IMR-90 (cell line): ENCODE data around the gene NXPH4. TPM values are rescaled to one million over a fixed set of nuclear protein-coding genes. Genes with fewer than 3 reads are reported as not detected.

Source experiments
- ATAC-seq: fragments of 200-7000 bp; cut with Tn5 transposase; 2 replicates; pipeline ENCODE4 v1.9.1; 2020; ENCODE audit warnings: low read depth, mild to moderate bottlenecking, moderate library complexity
- BruUV-seq: library from RNA; stranded (reverse); fragments of 400-500 nt; replicated peaks from 2 replicates; lab custom pipeline; 2021; lab: Mats Ljungman, UMichigan
- CTCF ChIA-PET: fragments of 300-600 bp; formaldehyde crosslinking; extraction: SDS; loops from one replicate; lab custom pipeline; 2021; ENCODE audit warnings: antibody characterized with exemption; lab: Yijun Ruan, JAX
- POLR2A ChIA-PET: fragments of 300-600 bp; sonication (Branson Sonifier 250); formaldehyde crosslinking; loops from one replicate; lab custom pipeline; 2022; ENCODE audit warnings: antibody characterized with exemption; ENCODE audit not compliant: unreplicated experiment; lab: Charles Lee
- DNase-seq: peaks from one replicate; pipeline ENCODE4 v3.0.0; 2013
- H2AFZ ChIP-seq: replicated peaks from 2 replicates; pipeline ENCODE3; 2013; ENCODE audit warnings: low read length, mild to moderate bottlenecking; ENCODE audit not compliant: poor library complexity
- H2AK5ac ChIP-seq: 2 replicates; pipeline ENCODE4 v1.6.1; 2013; ENCODE audit warnings: low read depth, low read length, inconsistent platforms
- H2AK9ac ChIP-seq: replicated peaks from 2 replicates; pipeline ENCODE3; 2013; ENCODE audit warnings: mild to moderate bottlenecking, low read depth, low read length, moderate library complexity; ENCODE audit not compliant: poor library complexity
- H2BK120ac ChIP-seq: 2 replicates; pipeline ENCODE4 v1.6.1; 2013; ENCODE audit warnings: low read depth, low read length, inconsistent platforms
- H2BK15ac ChIP-seq: 3 replicates; pipeline ENCODE4 v1.6.1; 2013; ENCODE audit warnings: low read depth, low read length, inconsistent platforms
- H2BK20ac ChIP-seq: 2 replicates; pipeline ENCODE4 v1.6.1; 2013; ENCODE audit warnings: low read depth, mild to moderate bottlenecking, inconsistent platforms, low read length, moderate library complexity
- H2BK5ac ChIP-seq: 2 replicates; pipeline ENCODE4 v1.6.1; 2013; ENCODE audit warnings: mild to moderate bottlenecking, low read depth, low read length, inconsistent platforms; ENCODE audit not compliant: poor library complexity, severe bottlenecking
- H3K14ac ChIP-seq: replicated peaks from 2 replicates; pipeline ENCODE4 v1.6.1; 2013; ENCODE audit warnings: low read depth, low read length, inconsistent platforms
- H3K18ac ChIP-seq: 2 replicates; pipeline ENCODE4 v1.6.1; 2013; ENCODE audit warnings: low read depth, low read length, control low read depth
- H3K23ac ChIP-seq: 2 replicates; pipeline ENCODE4 v1.6.1; 2013; ENCODE audit warnings: low read depth, low read length, inconsistent platforms
- H3K27ac ChIP-seq: 2 replicates; pipeline ENCODE4 v1.5.1; 2013; ENCODE audit warnings: mild to moderate bottlenecking, control low read depth, low read length; ENCODE audit not compliant: insufficient read depth
- H3K27me3 ChIP-seq: 2 replicates; pipeline ENCODE4 v1.6.1; 2013; ENCODE audit warnings: low read length; ENCODE audit not compliant: control insufficient read depth, insufficient read depth
- H3K36me3 ChIP-seq: 2 replicates; pipeline ENCODE4 v1.6.1; 2013; ENCODE audit warnings: low read length, mixed read lengths; ENCODE audit not compliant: control insufficient read depth, insufficient read depth
- H3K4ac ChIP-seq: 2 replicates; pipeline ENCODE4 v1.6.1; 2013; ENCODE audit warnings: low read depth, low read length, inconsistent platforms
- H3K4me1 ChIP-seq: 2 replicates; pipeline ENCODE4 v1.6.1; 2013; ENCODE audit warnings: low read length, mixed read lengths; ENCODE audit not compliant: control insufficient read depth, insufficient read depth
- H3K4me2 ChIP-seq: 2 replicates; pipeline ENCODE4 v1.6.1; 2013; ENCODE audit warnings: low read depth, mild to moderate bottlenecking, control low read depth, low read length, moderate library complexity
- H3K4me3 ChIP-seq: 2 replicates; pipeline ENCODE4 v1.5.1; 2013; ENCODE audit warnings: low read depth, mild to moderate bottlenecking, control low read depth, low read length, moderate library complexity; ENCODE audit not compliant: insufficient read depth
- H3K56ac ChIP-seq: 2 replicates; pipeline ENCODE4 v1.6.1; 2013; ENCODE audit warnings: low read length, inconsistent platforms; ENCODE audit not compliant: insufficient read depth; ENCODE audit errors: extremely low read depth
- H3K79me1 ChIP-seq, 2 experiments: 2 replicates each; pipeline ENCODE4 v1.6.1; 2013; ENCODE audit warnings: low read length in 2 of 2, inconsistent platforms in 1 of 2, low read depth in 1 of 2
- H3K9ac ChIP-seq: 2 replicates; pipeline ENCODE4 v1.6.1; 2013; ENCODE audit warnings: low read depth, low read length, control low read depth
- H3K9me1 ChIP-seq: 2 replicates; pipeline ENCODE4 v1.6.1; 2013; ENCODE audit warnings: low read length, inconsistent platforms; ENCODE audit not compliant: insufficient read depth
- H3K9me3 ChIP-seq: 2 replicates; pipeline ENCODE4 v1.6.1; 2013; ENCODE audit warnings: low read length; ENCODE audit not compliant: control insufficient read depth, insufficient read depth
- H4K20me1 ChIP-seq: 2 replicates; pipeline ENCODE4 v1.6.1; 2013; ENCODE audit warnings: low read length, inconsistent platforms; ENCODE audit not compliant: insufficient read depth
- H4K5ac ChIP-seq: 2 replicates; pipeline ENCODE4 v1.6.1; 2013; ENCODE audit warnings: mild to moderate bottlenecking, low read depth, low read length, control low read depth
- H4K8ac ChIP-seq, 2 experiments: 2 replicates each; pipeline ENCODE4 v1.6.1; 2013; ENCODE audit warnings: low read depth in 2 of 2, low read length in 2 of 2, control low read depth in 1 of 2, inconsistent platforms in 1 of 2
- H4K91ac ChIP-seq: 2 replicates; pipeline ENCODE4 v1.6.1; 2013; ENCODE audit warnings: low read depth, low read length, inconsistent platforms; ENCODE audit not compliant: insufficient read depth
- BHLHE40 ChIP-seq: fragments of 150-350 bp; IDR thresholded peaks from 2 replicates; pipeline ENCODE4 v1.6.1; 2016; ENCODE audit warnings: mild to moderate bottlenecking, low read depth, low read length
- CEBPB ChIP-seq: IDR thresholded peaks from 2 replicates; pipeline ENCODE4 v1.6.1; 2012; ENCODE audit warnings: low read depth, low read length, improper control_type of control experiment
- CHD1 ChIP-seq: IDR thresholded peaks from 2 replicates; pipeline ENCODE4 v1.6.1; 2012; ENCODE audit warnings: low read depth, low read length, improper control_type of control experiment
- CTCF ChIP-seq: conservative IDR thresholded peaks from 2 replicates; pipeline ENCODE4 v1.5.1; 2012; ENCODE audit warnings: mild to moderate bottlenecking, low read depth, low read length, improper control_type of control experiment
- ELK1 ChIP-seq: fragments of 150-350 bp; IDR thresholded peaks from 2 replicates; pipeline ENCODE4 v1.6.1; 2016; ENCODE audit warnings: low read depth, mild to moderate bottlenecking, low read length, moderate library complexity, borderline replicate concordance
- FOS ChIP-seq: fragments of 150-350 bp; IDR thresholded peaks from 2 replicates; pipeline ENCODE4 v1.6.1; 2016; ENCODE audit warnings: low read depth, low read length
- MAFK ChIP-seq: IDR thresholded peaks from 2 replicates; pipeline ENCODE4 v1.6.1; 2012; ENCODE audit warnings: low read depth, low read length, improper control_type of control experiment
- MAZ ChIP-seq: IDR thresholded peaks from 2 replicates; pipeline ENCODE4 v1.6.1; 2012; ENCODE audit warnings: low read depth, mild to moderate bottlenecking, low read length, improper control_type of control experiment, moderate library complexity, borderline replicate concordance
- MXI1 ChIP-seq: IDR thresholded peaks from 2 replicates; pipeline ENCODE4 v1.6.1; 2012; ENCODE audit warnings: low read depth, mild to moderate bottlenecking, low read length, moderate library complexity, borderline replicate concordance
- NFE2L2 ChIP-seq: fragments of 150-350 bp; IDR thresholded peaks from 2 replicates; pipeline ENCODE4 v1.6.1; 2016; ENCODE audit warnings: low read depth, mild to moderate bottlenecking, low read length
- POLR2A ChIP-seq: IDR thresholded peaks from 2 replicates; pipeline ENCODE4 v1.6.1; 2012; ENCODE audit warnings: mild to moderate bottlenecking, low read depth, low read length
- RAD21 ChIP-seq: IDR thresholded peaks from 2 replicates; pipeline ENCODE4 v1.6.1; 2012; ENCODE audit warnings: low read length, improper control_type of control experiment
- RCOR1 ChIP-seq: IDR thresholded peaks from 2 replicates; pipeline ENCODE4 v1.6.1; 2012; ENCODE audit warnings: mild to moderate bottlenecking, low read length, improper control_type of control experiment; ENCODE audit not compliant: insufficient replicate concordance
- RFX5 ChIP-seq: IDR thresholded peaks from 2 replicates; pipeline ENCODE4 v1.8.0; 2012; ENCODE audit warnings: low read depth, mild to moderate bottlenecking, low read length, moderate library complexity
- SMC3 ChIP-seq: fragments of 150-350 bp; IDR thresholded peaks from 2 replicates; pipeline ENCODE4 v1.6.1; 2016; ENCODE audit warnings: low read depth, mild to moderate bottlenecking, antibody characterized with exemption, low read length, moderate library complexity
- whole genome bisulfite sequencing, 2 experiments: methylation state at CpG; one replicate each; pipeline versions ENCODE4 v1.1.5 to v1.1.7; 2013; ENCODE audit warnings: missing lambda C conversion rate in 2 of 2; ENCODE audit not compliant: insufficient read length in 1 of 2; ENCODE audit errors: extremely low coverage in 2 of 2; 5-methylcytosine and 5-hydroxymethylcytosine counted together
- dilution Hi-C: fragments of 300-500 bp; cut with HindIII; formaldehyde crosslinking; loops from one replicate; pipeline ENCODE4 v1.14.3; 2018; ENCODE audit warnings: low sequenced_read_pairs; ENCODE audit not compliant: unreplicated experiment
- in situ Hi-C: fragments of 300-500 bp; cut with MboI; formaldehyde crosslinking; loops from 3 replicates; pipeline ENCODE4 v1.14.3; 2019; ENCODE audit warnings: low sequenced_read_pairs, inconsistent platforms, mixed read lengths
- intact Hi-C: fragments of 100-400 bp; cut with micrococcal nuclease; formaldehyde crosslinking; loops from 2 replicates; pipeline ENCODE4 v1.10.0; 2022
- polyA plus RNA-seq, 3 experiments: library from polyadenylated mRNA; depleted of rRNA; stranded (reverse); fragments of >200 nt; gene quantifications; 2 replicates each; pipeline ENCODE4 v1.2.3, GENCODE V29; 2012; ENCODE audit warnings: low replicate concordance in 1 of 3
- total RNA-seq: library from RNA; depleted of rRNA; stranded (reverse); fragments of >200 nt; gene quantifications from 2 replicates; pipeline ENCODE4 v1.2.3, GENCODE V29; 2012

The NXPH4 gene
- total and polyA plus RNA-seq, 2 of the 4 experiments (the other 2 are of a cell fraction) = 0.36 to 3.8 TPM

- Histone ChIP-seq H2BK120ac (no peak overlapping the region), H4K91ac (peak overlapping the region; percentile 94), H3K14ac (peak overlapping the region; percentile 94), H4K5ac (no peak overlapping the region; the same call in 1 of the 2 replicates), H3K4me1 (peaks cover 17% of the 10 kb centered on the region), H3K23ac (no peak overlapping the region), H2AK9ac (peak overlapping the region; percentile 96), H3K18ac (no peak overlapping the region; the same call in 1 of the 2 replicates), H4K20me1 (peaks cover 38% of the 10 kb centered on the region; the same call in 1 of the 2 replicates), H3K4me3 (peak overlapping the region; percentile 55), H3K9ac (peak overlapping the region; percentile 93), H2BK5ac (no peak overlapping the region), H2AFZ (peak overlapping the region; percentile 92), H2BK15ac (no peak overlapping the region; the same call in 2 of the 3 replicates), H3K4me2 (peak overlapping the region; percentile 92), H2BK20ac (no peak overlapping the region), H3K4ac (peak overlapping the region; percentile 98), H3K9me3 (no peaks in the 10 kb centered on the region), H3K79me1 (peaks cover 0 to 13% of the 10 kb centered on the region in 2 experiments; a peak in 3 of 4 replicates), H3K27me3 (peaks cover 6% of the 10 kb centered on the region; the same call in 1 of the 2 replicates), H4K8ac (peak overlapping the region; percentile 94 to 95; a peak in 2 of 4 replicates), H2AK5ac (peak overlapping the region; percentile 93; the same call in 1 of the 2 replicates), H3K27ac (peak overlapping the region; percentile 73), H3K9me1 (peaks cover 7% of the 10 kb centered on the region; the same call in 1 of the 2 replicates), H3K56ac (peak overlapping the region; percentile 69; the same call in 1 of the 2 replicates), H3K36me3 (peaks cover 12% of the 10 kb centered on the region)
- 17% methylated on average over 6 of the region's 47 CpGs; no CpG with 5 or more reads in 1 of the 2 experiments for WGBS, 2 experiments
- dilution Hi-C loops = no loop called here
- POLR2A ChIA-PET = interaction anchor here (0.5 to 1.9 kb wide), 2 partner anchors 9 to 38 kb away, joined by 7 to 8 read pairs; partner anchors contain the start of gene SHMT2
- intact Hi-C loops = loop anchor here (1.0 to 5.0 kb wide), 2 partner anchors 26 to 172 kb away; no protein-coding TSS in a partner anchor
- peak; percentile 82 for ATAC-seq
- BruUV-seq = no TSS peak
- in situ Hi-C loops = no loop called here
- CTCF ChIA-PET = interaction anchor here (0.6 to 5.8 kb wide), 5 partner anchors 9 to 152 kb away, joined by 3 to 47 read pairs (median 5); partner anchors contain the start of gene SHMT2
- peak; percentile 82 for DNase-seq
- peak; percentile 91 for TF ChIP-seq RAD21
- no peak for TF ChIP-seq CEBPB
- no peak for TF ChIP-seq BHLHE40
- peak; percentile 29; the same call in 1 of the 2 replicates for TF ChIP-seq MAFK
- no peak; the same call in 1 of the 2 replicates for TF ChIP-seq RFX5
- TF ChIP-seq SMC3 = peak; percentile 93
- TF ChIP-seq RCOR1 = no peak
- 0 out of 2 replicates have a peak, but pooled peaks have one; percentile 47 for TF ChIP-seq MXI1
- TF ChIP-seq POLR2A = no peak
- TF ChIP-seq NFE2L2 = no peak
- peak; percentile 62; the same call in 1 of the 2 replicates for TF ChIP-seq MAZ
- TF ChIP-seq ELK1 = no peak
- no peak for TF ChIP-seq FOS
- TF ChIP-seq CTCF = peak; percentile 100
- TF ChIP-seq CHD1 = no peak
These were observed 22.4 kb downstream of the NXPH4 start for GRCh38 chr12:57238854-57239554.
